ENCODE measurements around the gene PDZK1. TPM values are rescaled to one million over a fixed set of nuclear protein-coding genes. Genes with fewer than 3 reads are reported as not detected.
"Not testable (repeated sequence)": the region's sequence is repeated elsewhere in the genome, so short reads cannot be mapped to it uniquely, and the experiment has no call there.

The PDZK1 gene
- total RNA-seq, 1 donor from 2014 or later, result 55.0 TPM

- DNase-seq (ENCODE audit: low read depth), result not testable (repeated sequence)
Measured at GRCh38 chr1:145662502-145662901, 44.7 kb downstream of the PDZK1 start.

- DNase-seq (ENCODE audit: low read depth), result not testable (repeated sequence)
Measured at GRCh38 chr1:145656245-145656943, 50.8 kb downstream of the PDZK1 start.

- not testable (repeated sequence) for DNase-seq (ENCODE audit: low read depth)
Measured at GRCh38 chr1:145643990-145644389, 63.2 kb downstream of the PDZK1 start.

- DNase-seq (ENCODE audit: low read depth), result not testable (repeated sequence)
Measured at GRCh38 chr1:145641886-145642285, 65.3 kb downstream of the PDZK1 start.

- DNase-seq (ENCODE audit: low read depth), result not testable (repeated sequence)
Measured at GRCh38 chr1:145636237-145636636, 70.9 kb downstream of the PDZK1 start.

GRCh38 chr1:145622177-145622576, 85.0 kb downstream of the PDZK1 start:
- not testable (repeated sequence) for DNase-seq (ENCODE audit: low read depth)

Other genes starting within 250 kb of the PDZK1 start
- gene GPR89A, start 99.4 kb downstream of the PDZK1 start, total RNA-seq, result 43.9 and 52.4 TPM in 2 replicates
- not detected in 2 replicates for gene CD160, start 12.1 kb upstream of the PDZK1 start, total RNA-seq
- gene RNF115, start 116.7 kb upstream of the PDZK1 start, total RNA-seq, result 22.7 and 30.4 TPM in 2 replicates
- gene POLR3C, start 116.8 kb upstream of the PDZK1 start, total RNA-seq, result 26.8 and 27.2 TPM in 2 replicates
- 10.7 and 13.6 TPM in 2 replicates for gene NUDT17, start 138.3 kb upstream of the PDZK1 start, total RNA-seq
- gene PIAS3, start 151.7 kb upstream of the PDZK1 start, total RNA-seq, result 27.9 and 28.1 TPM in 2 replicates
- 0.13 and 0.31 TPM in 2 replicates for gene ANKRD35, start 178.5 kb upstream of the PDZK1 start, total RNA-seq
- 30.2 and 41.5 TPM in 2 replicates for gene ITGA10, start 202.7 kb upstream of the PDZK1 start, total RNA-seq
- 27.1 and 34.2 TPM in 2 replicates for gene PEX11B, start 211.3 kb upstream of the PDZK1 start, total RNA-seq
- gene RBM8A, start 220.1 kb upstream of the PDZK1 start, total RNA-seq, result 191 and 218 TPM in 2 replicates

All from myocyte (in vitro differentiated cells).